IMR-90 (cell line): Measurements from ENCODE around the gene TRNT1. TPM values are rescaled to one million over a fixed set of nuclear protein-coding genes. Genes with fewer than 3 reads are reported as not detected.

Experiments
- ATAC-seq: fragments of 200-7000 bp; cut with Tn5 transposase; 2 replicates; pipeline ENCODE4 v1.9.1; 2020; ENCODE audit warnings: low read depth, mild to moderate bottlenecking, moderate library complexity
- BruUV-seq: library from RNA; stranded (reverse); fragments of 400-500 nt; replicated peaks from 2 replicates; lab custom pipeline; 2021; lab: Mats Ljungman, UMichigan
- CTCF ChIA-PET: fragments of 300-600 bp; formaldehyde crosslinking; extraction: SDS; loops from one replicate; lab custom pipeline; 2021; ENCODE audit warnings: antibody characterized with exemption; lab: Yijun Ruan, JAX
- POLR2A ChIA-PET: fragments of 300-600 bp; sonication (Branson Sonifier 250); formaldehyde crosslinking; loops from one replicate; lab custom pipeline; 2022; ENCODE audit warnings: antibody characterized with exemption; ENCODE audit not compliant: unreplicated experiment; lab: Charles Lee
- DNase-seq: peaks from one replicate; pipeline ENCODE4 v3.0.0; 2013
- H2AFZ ChIP-seq: replicated peaks from 2 replicates; pipeline ENCODE3; 2013; ENCODE audit warnings: low read length, mild to moderate bottlenecking; ENCODE audit not compliant: poor library complexity
- H2AK5ac ChIP-seq: 2 replicates; pipeline ENCODE4 v1.6.1; 2013; ENCODE audit warnings: low read depth, low read length, inconsistent platforms
- H2AK9ac ChIP-seq: replicated peaks from 2 replicates; pipeline ENCODE3; 2013; ENCODE audit warnings: mild to moderate bottlenecking, low read depth, low read length, moderate library complexity; ENCODE audit not compliant: poor library complexity
- H2BK120ac ChIP-seq: 2 replicates; pipeline ENCODE4 v1.6.1; 2013; ENCODE audit warnings: low read depth, low read length, inconsistent platforms
- H2BK15ac ChIP-seq: 3 replicates; pipeline ENCODE4 v1.6.1; 2013; ENCODE audit warnings: low read depth, low read length, inconsistent platforms
- H2BK20ac ChIP-seq: 2 replicates; pipeline ENCODE4 v1.6.1; 2013; ENCODE audit warnings: low read depth, mild to moderate bottlenecking, inconsistent platforms, low read length, moderate library complexity
- H2BK5ac ChIP-seq: 2 replicates; pipeline ENCODE4 v1.6.1; 2013; ENCODE audit warnings: mild to moderate bottlenecking, low read depth, low read length, inconsistent platforms; ENCODE audit not compliant: poor library complexity, severe bottlenecking
- H3K14ac ChIP-seq: replicated peaks from 2 replicates; pipeline ENCODE4 v1.6.1; 2013; ENCODE audit warnings: low read depth, low read length, inconsistent platforms
- H3K18ac ChIP-seq: 2 replicates; pipeline ENCODE4 v1.6.1; 2013; ENCODE audit warnings: low read depth, low read length, control low read depth
- H3K23ac ChIP-seq: 2 replicates; pipeline ENCODE4 v1.6.1; 2013; ENCODE audit warnings: low read depth, low read length, inconsistent platforms
- H3K27ac ChIP-seq: 2 replicates; pipeline ENCODE4 v1.5.1; 2013; ENCODE audit warnings: mild to moderate bottlenecking, control low read depth, low read length; ENCODE audit not compliant: insufficient read depth
- H3K27me3 ChIP-seq: 2 replicates; pipeline ENCODE4 v1.6.1; 2013; ENCODE audit warnings: low read length; ENCODE audit not compliant: control insufficient read depth, insufficient read depth
- H3K36me3 ChIP-seq: 2 replicates; pipeline ENCODE4 v1.6.1; 2013; ENCODE audit warnings: low read length, mixed read lengths; ENCODE audit not compliant: control insufficient read depth, insufficient read depth
- H3K4ac ChIP-seq: 2 replicates; pipeline ENCODE4 v1.6.1; 2013; ENCODE audit warnings: low read depth, low read length, inconsistent platforms
- H3K4me1 ChIP-seq: 2 replicates; pipeline ENCODE4 v1.6.1; 2013; ENCODE audit warnings: low read length, mixed read lengths; ENCODE audit not compliant: control insufficient read depth, insufficient read depth
- H3K4me2 ChIP-seq: 2 replicates; pipeline ENCODE4 v1.6.1; 2013; ENCODE audit warnings: low read depth, mild to moderate bottlenecking, control low read depth, low read length, moderate library complexity
- H3K4me3 ChIP-seq: 2 replicates; pipeline ENCODE4 v1.5.1; 2013; ENCODE audit warnings: low read depth, mild to moderate bottlenecking, control low read depth, low read length, moderate library complexity; ENCODE audit not compliant: insufficient read depth
- H3K56ac ChIP-seq: 2 replicates; pipeline ENCODE4 v1.6.1; 2013; ENCODE audit warnings: low read length, inconsistent platforms; ENCODE audit not compliant: insufficient read depth; ENCODE audit errors: extremely low read depth
- H3K79me1 ChIP-seq, 2 experiments: 2 replicates each; pipeline ENCODE4 v1.6.1; 2013; ENCODE audit warnings: low read length in 2 of 2, inconsistent platforms in 1 of 2, low read depth in 1 of 2
- H3K9ac ChIP-seq: 2 replicates; pipeline ENCODE4 v1.6.1; 2013; ENCODE audit warnings: low read depth, low read length, control low read depth
- H3K9me1 ChIP-seq: 2 replicates; pipeline ENCODE4 v1.6.1; 2013; ENCODE audit warnings: low read length, inconsistent platforms; ENCODE audit not compliant: insufficient read depth
- H3K9me3 ChIP-seq: 2 replicates; pipeline ENCODE4 v1.6.1; 2013; ENCODE audit warnings: low read length; ENCODE audit not compliant: control insufficient read depth, insufficient read depth
- H4K20me1 ChIP-seq: 2 replicates; pipeline ENCODE4 v1.6.1; 2013; ENCODE audit warnings: low read length, inconsistent platforms; ENCODE audit not compliant: insufficient read depth
- H4K5ac ChIP-seq: 2 replicates; pipeline ENCODE4 v1.6.1; 2013; ENCODE audit warnings: mild to moderate bottlenecking, low read depth, low read length, control low read depth
- H4K8ac ChIP-seq, 2 experiments: 2 replicates each; pipeline ENCODE4 v1.6.1; 2013; ENCODE audit warnings: low read depth in 2 of 2, low read length in 2 of 2, control low read depth in 1 of 2, inconsistent platforms in 1 of 2
- H4K91ac ChIP-seq: 2 replicates; pipeline ENCODE4 v1.6.1; 2013; ENCODE audit warnings: low read depth, low read length, inconsistent platforms; ENCODE audit not compliant: insufficient read depth
- CHD1 ChIP-seq: IDR thresholded peaks from 2 replicates; pipeline ENCODE4 v1.6.1; 2012; ENCODE audit warnings: low read depth, low read length, improper control_type of control experiment
- RFX5 ChIP-seq: IDR thresholded peaks from 2 replicates; pipeline ENCODE4 v1.8.0; 2012; ENCODE audit warnings: low read depth, mild to moderate bottlenecking, low read length, moderate library complexity
- WGBS, 2 experiments: methylation state at CpG; one replicate each; pipeline versions ENCODE4 v1.1.5 to v1.1.7; 2013; ENCODE audit warnings: missing lambda C conversion rate in 2 of 2; ENCODE audit not compliant: insufficient read length in 1 of 2; ENCODE audit errors: extremely low coverage in 2 of 2; 5-methylcytosine and 5-hydroxymethylcytosine counted together
- dilution Hi-C: fragments of 300-500 bp; cut with HindIII; formaldehyde crosslinking; loops from one replicate; pipeline ENCODE4 v1.14.3; 2018; ENCODE audit warnings: low sequenced_read_pairs; ENCODE audit not compliant: unreplicated experiment
- in situ Hi-C: fragments of 300-500 bp; cut with MboI; formaldehyde crosslinking; loops from 3 replicates; pipeline ENCODE4 v1.14.3; 2019; ENCODE audit warnings: low sequenced_read_pairs, inconsistent platforms, mixed read lengths
- intact Hi-C: fragments of 100-400 bp; cut with micrococcal nuclease; formaldehyde crosslinking; loops from 2 replicates; pipeline ENCODE4 v1.10.0; 2022
- polyA plus RNA-seq, 3 experiments: library from polyadenylated mRNA; depleted of rRNA; stranded (reverse); fragments of >200 nt; gene quantifications; 2 replicates each; pipeline ENCODE4 v1.2.3, GENCODE V29; 2012; ENCODE audit warnings: low replicate concordance in 1 of 3
- total RNA-seq: library from RNA; depleted of rRNA; stranded (reverse); fragments of >200 nt; gene quantifications from 2 replicates; pipeline ENCODE4 v1.2.3, GENCODE V29; 2012
- TF ChIP-seq, protein P1 (sequence below): fragments of 150-350 bp; IDR thresholded peaks from 2 replicates; pipeline ENCODE4 v1.6.1; 2016; ENCODE audit warnings: low read depth, mild to moderate bottlenecking, low read length, moderate library complexity, borderline replicate concordance

Gene TRNT1
- total and polyA plus RNA-seq, 2 of the 4 experiments (the other 2 are of a cell fraction) = 11.8 to 12.3 TPM

DNA sequence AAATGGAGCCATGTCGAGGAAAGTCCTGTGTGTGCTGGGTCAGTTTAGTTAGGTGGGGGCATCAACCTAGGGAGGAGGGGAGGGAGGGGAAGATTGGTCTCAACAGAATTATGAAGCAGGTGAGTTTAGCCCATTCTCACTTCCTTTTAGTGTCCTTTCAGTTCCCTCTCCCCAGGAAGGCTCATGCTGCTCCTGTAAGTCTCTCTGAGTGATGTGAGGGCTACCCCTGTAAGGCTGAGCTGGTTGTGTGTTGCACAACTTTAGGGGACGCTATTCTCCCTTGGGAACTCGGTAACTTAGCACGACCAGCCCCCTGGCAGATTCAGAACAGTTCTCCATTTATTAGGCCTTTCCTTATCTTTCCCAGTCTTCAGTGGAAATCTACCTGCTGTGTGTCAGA, 37.7 kb upstream of the TRNT1 start:
- Histone ChIP-seq H3K4me2 (no peak overlapping the region), H3K79me1 (no peaks in the 10 kb centered on the region), H4K5ac (no peak overlapping the region), H2BK120ac (no peak overlapping the region), H4K8ac (no peak overlapping the region), H3K23ac (no peak overlapping the region), H3K9ac (no peak overlapping the region), H2BK20ac (no peak overlapping the region), H3K27me3 (no peaks in the 10 kb centered on the region), H3K4me1 (no peaks in the 10 kb centered on the region), H2AFZ (no peak overlapping the region), H3K14ac (no peak overlapping the region), H4K91ac (no peak overlapping the region), H3K4me3 (no peak overlapping the region), H3K18ac (no peak overlapping the region), H2BK15ac (no peak overlapping the region), H2AK5ac (no peak overlapping the region), H3K4ac (no peak overlapping the region), H2AK9ac (no peak overlapping the region), H3K9me3 (peaks cover 2% of the 10 kb centered on the region; the same call in 1 of the 2 replicates), H2BK5ac (no peak overlapping the region), H3K56ac (no peak overlapping the region), H3K27ac (no peak overlapping the region), H3K36me3 (no peaks in the 10 kb centered on the region), H4K20me1 (no peaks in the 10 kb centered on the region), H3K9me1 (no peaks in the 10 kb centered on the region)
- no TSS peak for BruUV-seq
- 75% methylated on average over 2 of the region's 4 CpGs; no CpG with 5 or more reads in 1 of the 2 experiments for WGBS, 2 experiments
- intact Hi-C loops = no loop called here
- TF ChIP-seq CHD1 = no peak
- TF ChIP-seq, protein P1, sequence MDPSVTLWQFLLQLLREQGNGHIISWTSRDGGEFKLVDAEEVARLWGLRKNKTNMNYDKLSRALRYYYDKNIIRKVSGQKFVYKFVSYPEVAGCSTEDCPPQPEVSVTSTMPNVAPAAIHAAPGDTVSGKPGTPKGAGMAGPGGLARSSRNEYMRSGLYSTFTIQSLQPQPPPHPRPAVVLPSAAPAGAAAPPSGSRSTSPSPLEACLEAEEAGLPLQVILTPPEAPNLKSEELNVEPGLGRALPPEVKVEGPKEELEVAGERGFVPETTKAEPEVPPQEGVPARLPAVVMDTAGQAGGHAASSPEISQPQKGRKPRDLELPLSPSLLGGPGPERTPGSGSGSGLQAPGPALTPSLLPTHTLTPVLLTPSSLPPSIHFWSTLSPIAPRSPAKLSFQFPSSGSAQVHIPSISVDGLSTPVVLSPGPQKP = no peak
- no peak for TF ChIP-seq RFX5
- no peak for DNase-seq
- ChIA-PET CTCF (no interaction called here), POLR2A (no interaction called here)
- no peak for ATAC-seq
- dilution Hi-C loops = no loop called here
- in situ Hi-C loops = no loop called here
